Pancreas (tissue), 10 donors: ENCODE measurements around the gene IKBKE. TPM values are rescaled to one million over a fixed set of nuclear protein-coding genes. Genes with fewer than 3 reads are reported as not detected.

ENCODE experiments used
- ATAC-seq, 4 donors: fragments of 200-7000 bp; cut with Tn5 transposase; one replicate each; pipeline versions ENCODE4 v1.8.0 to v1.9.1; 2020; ENCODE audit warnings: mild to moderate bottlenecking in 4 of 4, moderate library complexity in 4 of 4
- DNase-seq, 6 donors: peaks; one replicate each; pipeline ENCODE4 v3.0.0-alpha.2; 2020
- FAIRE-seq: peaks from 2 replicates; lab custom pipeline; 2012; peaks lifted over from hg19 to GRCh38; lab: Jason Lieb, UNC
- H3K27ac ChIP-seq, 4 donors: fragments of 200-600 bp; sonication (generic); 1 replicate in 3 of 4; 2 replicates in 1 of 4; pipeline versions ENCODE4 v1.5.0 to v1.8.0; 2020
- H3K27me3 ChIP-seq, 4 donors: fragments of 200-600 bp; one replicate each; pipeline ENCODE4 v1.8.0; 2021
- H3K36me3 ChIP-seq, 3 donors: fragments of 200-600 bp; sonication (generic) in 1 of 3; one replicate each; pipeline versions ENCODE4 v1.5.0 to v1.8.0; 2020 to 2021
- H3K4me1 ChIP-seq, 3 donors: fragments of 200-600 bp; one replicate each; pipeline ENCODE4 v1.8.0; 2021
- H3K4me3 ChIP-seq, 4 donors: fragments of 200-600 bp; sonication (generic) in 2 of 4; one replicate each; pipeline versions ENCODE4 v1.5.0 to v1.8.0; 2020 to 2021
- H3K9me3 ChIP-seq, 4 donors: fragments of 200-600 bp; one replicate each; pipeline ENCODE4 v1.8.0; 2021
- WGBS, 2 donors: extraction: QIAGEN DNeasy Blood & Tissue Kit; methylation state at CpG; one replicate each; pipeline ENCODE4 v1.1.7; 2013; 5-methylcytosine and 5-hydroxymethylcytosine counted together
- intact Hi-C, 3 donors: fragments of 100-400 bp; cut with DNase I; formaldehyde crosslinking; loops; one replicate each; pipeline versions ENCODE4 v1.11.1 to v1.14.2; 2022
- polyA plus RNA-seq, 2 donors: library from polyadenylated mRNA; stranded (reverse); fragments of 200-250 nt; gene quantifications; one replicate each; pipeline ENCODE4 v1.2.3, GENCODE V29; 2013
- total RNA-seq, 6 donors: library from RNA; stranded (reverse); fragmentation: NEBNext Ultra II Directional in 4 of 6; extraction: Animal tissue kit (Norgen Biotek cat#: 25700) in 4 of 6; gene quantifications; one replicate each; pipeline versions ENCODE4 v1.2.1 to v1.2.4, GENCODE V29; 2021 to 2023
- TF ChIP-seq, protein P1 (sequence below), 4 donors: fragments of 200-600 bp; sonication (generic) in 3 of 4; IDR thresholded peaks; one replicate each; pipeline versions ENCODE4 v1.5.0 to v1.8.0; 2021; ENCODE audit warnings: antibody characterized with exemption in 4 of 4
- donor health status: healthy with polysubstance abuse.
- donor health status: DM: no; HTN: no; CAD: no; lungs with moderate emphysema.
- donor health status: DM: no; HTN: no; CAD: no.
- donor health status: control.
- donor health status: control.
- donor health status: Bipolar disorder and iron deficiency.
- donor health status: DM: yes; HTN: yes; CAD: no.
- donor health status: DM: no; HTN: no; CAD: no.
- donor health status: DM: no; HTN: no; CAD: no.
- donor health status: DM: yes; HTN: yes; CAD: no.

The IKBKE gene
- total and polyA plus RNA-seq, 8 donors = 1.8 to 9.9 (median 3.4) TPM

DNA sequence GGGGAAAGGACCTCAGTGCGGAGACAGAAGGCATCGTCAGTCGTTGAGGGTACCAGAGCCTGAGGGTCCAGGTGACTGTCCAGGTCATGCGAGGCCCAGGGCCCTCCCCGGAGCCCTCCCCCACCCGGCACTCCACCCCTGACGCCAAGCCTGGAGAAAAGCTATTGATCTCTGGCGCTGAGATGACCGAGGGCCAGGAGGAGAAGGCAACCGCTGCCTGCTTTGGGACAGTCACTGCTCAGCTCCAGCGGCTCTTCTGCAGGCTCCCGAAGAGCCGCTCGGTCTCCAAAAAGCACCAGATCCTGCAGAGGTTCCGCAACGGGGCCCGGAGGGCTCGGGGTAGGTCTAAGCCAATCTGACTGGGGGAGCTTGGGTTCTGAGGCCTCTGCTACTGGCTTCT is 47.9 kb downstream of the IKBKE start:
- DNase-seq (peak in 1 of 6 donors; percentile 51), ATAC-seq (no peak), FAIRE-seq (no peak)
- intact Hi-C loops = no loop called here
- TF ChIP-seq, protein P1, sequence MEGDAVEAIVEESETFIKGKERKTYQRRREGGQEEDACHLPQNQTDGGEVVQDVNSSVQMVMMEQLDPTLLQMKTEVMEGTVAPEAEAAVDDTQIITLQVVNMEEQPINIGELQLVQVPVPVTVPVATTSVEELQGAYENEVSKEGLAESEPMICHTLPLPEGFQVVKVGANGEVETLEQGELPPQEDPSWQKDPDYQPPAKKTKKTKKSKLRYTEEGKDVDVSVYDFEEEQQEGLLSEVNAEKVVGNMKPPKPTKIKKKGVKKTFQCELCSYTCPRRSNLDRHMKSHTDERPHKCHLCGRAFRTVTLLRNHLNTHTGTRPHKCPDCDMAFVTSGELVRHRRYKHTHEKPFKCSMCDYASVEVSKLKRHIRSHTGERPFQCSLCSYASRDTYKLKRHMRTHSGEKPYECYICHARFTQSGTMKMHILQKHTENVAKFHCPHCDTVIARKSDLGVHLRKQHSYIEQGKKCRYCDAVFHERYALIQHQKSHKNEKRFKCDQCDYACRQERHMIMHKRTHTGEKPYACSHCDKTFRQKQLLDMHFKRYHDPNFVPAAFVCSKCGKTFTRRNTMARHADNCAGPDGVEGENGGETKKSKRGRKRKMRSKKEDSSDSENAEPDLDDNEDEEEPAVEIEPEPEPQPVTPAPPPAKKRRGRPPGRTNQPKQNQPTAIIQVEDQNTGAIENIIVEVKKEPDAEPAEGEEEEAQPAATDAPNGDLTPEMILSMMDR (IDR thresholded peaks at IDR 0.05) = no peak
- Histone ChIP-seq H3K9me3 (no peaks in the 10 kb centered on the region), H3K4me1 (peaks cover 20 to 25% (median 24%) of the 10 kb centered on the region in 3 donors), H3K4me3 (no peak overlapping the region), H3K36me3 (no peaks in the 10 kb centered on the region), H3K27me3 (no peaks in the 10 kb centered on the region), H3K27ac (peak overlapping the region in 1 of 4 donors; percentile 55)
- WGBS, 2 donors = 61 to 72% methylated on average over 18 of the region's 18 CpGs

DNA sequence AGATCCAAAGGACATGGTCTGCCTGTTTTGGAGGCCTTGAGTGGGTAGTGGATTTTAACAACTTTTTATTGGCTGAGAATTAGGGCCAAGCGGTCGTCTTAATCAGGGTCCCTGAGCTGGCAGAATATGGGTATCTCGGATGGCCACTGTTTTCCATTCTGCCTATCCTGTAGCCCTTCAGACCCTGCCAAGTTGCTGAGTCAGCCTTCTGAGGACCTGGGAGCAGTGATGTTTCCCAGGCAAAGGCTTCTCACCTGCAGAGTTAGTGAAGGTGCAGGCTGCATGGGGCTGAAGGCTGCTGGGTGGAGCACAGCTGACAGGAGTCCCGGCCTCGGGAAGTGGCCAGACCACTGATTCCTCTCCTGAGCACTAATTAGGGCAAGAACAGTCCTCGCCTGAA is 48.5 kb downstream of the IKBKE start:
- no peak for ATAC-seq
- peaks cover 15 to 20% (median 20%) of the 10 kb centered on the region in 3 donors for H3K4me1 ChIP-seq
- WGBS, 2 donors = 75 to 79% methylated on average over 6 of the region's 6 CpGs

DNA sequence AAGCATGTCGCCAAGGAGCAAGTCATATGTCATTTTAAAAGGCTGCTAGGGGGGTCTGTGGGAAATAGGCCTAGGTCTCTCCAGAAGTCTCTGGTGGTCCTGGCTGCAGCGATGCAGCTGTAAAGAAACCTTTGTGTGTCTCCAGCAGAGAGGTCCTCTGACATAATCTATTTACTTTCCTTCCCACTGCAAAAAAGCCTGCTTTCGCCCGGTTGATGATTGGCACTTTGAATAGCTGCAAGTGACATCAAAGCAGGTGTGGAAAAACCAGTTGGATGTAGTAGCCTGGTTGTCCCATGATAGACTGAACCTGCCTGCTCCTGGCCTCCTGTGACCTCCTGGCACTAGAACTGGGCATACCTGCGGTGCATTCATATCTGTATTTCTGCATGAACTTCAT is 50.9 kb downstream of the IKBKE start:
- 16 to 20% methylated on average over 5 of the region's 5 CpGs for WGBS, 2 donors
- Histone ChIP-seq H3K4me1 (peaks cover 0 to 12% (median 8%) of the 10 kb centered on the region in 3 donors), H3K36me3 (no peaks in the 10 kb centered on the region), H3K27ac (peak overlapping the region in 3 of 4 donors; percentile 7 to 77 (median 51)), H3K4me3 (no peak overlapping the region), H3K9me3 (no peaks in the 10 kb centered on the region), H3K27me3 (no peaks in the 10 kb centered on the region)
- ATAC-seq (peak; percentile 83 to 94 (median 88)), FAIRE-seq (no peak), DNase-seq (peak in 5 of 6 donors; percentile 49 to 74 (median 55))
- TF ChIP-seq, protein P1 (IDR thresholded peaks at IDR 0.05) = no peak
- intact Hi-C loops = no loop called here

More for the DNA sequence above, 48.5 kb downstream of the IKBKE start:
- Histone ChIP-seq H3K27ac (peak overlapping the region in 1 of 4 donors; percentile 55), H3K36me3 (no peaks in the 10 kb centered on the region), H3K27me3 (no peaks in the 10 kb centered on the region), H3K4me3 (no peak overlapping the region), H3K9me3 (no peaks in the 10 kb centered on the region)
- FAIRE-seq (no peak), DNase-seq (peak in 1 of 6 donors; percentile 32)
- intact Hi-C loops = no loop called here
- TF ChIP-seq, protein P1 (IDR thresholded peaks at IDR 0.05) = no peak

DNA sequence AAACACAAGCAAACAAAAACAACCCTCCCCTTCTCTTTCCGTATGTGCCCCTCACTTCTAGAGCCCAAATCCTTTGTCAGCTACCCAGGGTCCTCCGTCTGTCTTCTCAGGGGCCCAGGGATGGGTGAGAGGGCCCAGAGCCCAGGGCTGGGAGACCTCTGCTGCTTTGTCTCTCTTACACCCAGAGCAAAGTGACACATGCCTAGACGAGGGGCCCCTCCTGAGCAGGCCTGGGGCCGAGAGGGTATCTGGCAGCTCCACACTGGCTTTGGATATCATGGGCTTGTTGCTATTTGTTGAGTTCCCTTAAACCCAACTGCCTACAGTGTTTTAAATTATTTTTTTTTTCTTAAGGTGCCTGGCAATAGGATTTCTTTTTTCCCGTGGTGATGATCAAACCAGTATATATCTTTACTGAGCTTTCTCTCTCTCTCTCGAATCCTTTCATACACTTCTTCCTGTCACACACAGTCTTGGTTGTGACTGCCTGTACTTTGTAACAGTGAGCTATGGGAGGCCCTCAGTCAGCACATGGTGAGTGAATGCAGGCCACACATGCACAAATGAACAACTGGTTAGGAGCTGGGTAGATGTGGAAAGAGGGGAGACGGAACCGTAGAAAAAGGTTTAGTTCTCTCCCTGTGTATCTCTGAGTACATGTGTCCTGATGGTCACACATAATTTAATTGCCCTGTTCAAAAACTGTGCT is 51.6 kb downstream of the IKBKE start:
- Histone ChIP-seq H3K36me3 (no peaks in the 10 kb centered on the region), H3K4me1 (peaks cover 0 to 12% (median 12%) of the 10 kb centered on the region in 3 donors), H3K4me3 (no peak overlapping the region), H3K9me3 (no peaks in the 10 kb centered on the region), H3K27ac (peak overlapping the region in 3 of 4 donors; percentile 7 to 77 (median 41)), H3K27me3 (no peaks in the 10 kb centered on the region)
- DNase-seq = peak in 1 of 6 donors; percentile 45
- FAIRE-seq = no peak
- TF ChIP-seq, protein P1 (IDR thresholded peaks at IDR 0.05) = no peak
- ATAC-seq = no peak
- intact Hi-C loops = no loop called here
- WGBS, 2 donors = 74 to 78% methylated on average over 8 of the region's 8 CpGs
